Hepatocyte (in vitro differentiated cells): Measurements from ENCODE around the gene RIMBP2. TPM values are rescaled to one million over a fixed set of nuclear protein-coding genes. Genes with fewer than 3 reads are reported as not detected.

Source experiments
- DNase-seq: peaks from one replicate; pipeline ENCODE4 v3.0.0-alpha.2; 2016; ENCODE audit warnings: low spot score
- H2AFZ ChIP-seq: fragments of 200-600 bp; sonication (generic); 2 replicates; pipeline ENCODE4 v1.6.0; 2016; ENCODE audit warnings: antibody characterized with exemption, mild to moderate bottlenecking
- H3K27ac ChIP-seq: fragments of 200-600 bp; sonication (generic); 2 replicates; pipeline ENCODE4 v1.5.1; 2016; ENCODE audit warnings: mild to moderate bottlenecking
- H3K27me3 ChIP-seq: fragments of 200-600 bp; sonication (generic); 2 replicates; pipeline ENCODE4 v1.6.1; 2016
- H3K36me3 ChIP-seq: fragments of 200-600 bp; sonication (generic); replicated peaks from 2 replicates; pipeline ENCODE4 v1.5.1; 2016; ENCODE audit warnings: low read depth; ENCODE audit not compliant: insufficient read depth
- H3K4me1 ChIP-seq: fragments of 200-600 bp; sonication (generic); 2 replicates; pipeline ENCODE4 v1.5.1; 2016; ENCODE audit warnings: mild to moderate bottlenecking, moderate library complexity; ENCODE audit not compliant: insufficient read depth
- H3K4me2 ChIP-seq: fragments of 200-600 bp; sonication (generic); 2 replicates; pipeline ENCODE4 v1.6.0; 2016
- H3K4me3 ChIP-seq: fragments of 200-600 bp; sonication (generic); 2 replicates; pipeline ENCODE4 v1.5.1; 2016; ENCODE audit warnings: mild to moderate bottlenecking
- H3K79me2 ChIP-seq: fragments of 200-600 bp; sonication (generic); 2 replicates; pipeline ENCODE4 v1.6.0; 2017; ENCODE audit warnings: mild to moderate bottlenecking
- H3K9me2 ChIP-seq: fragments of 200-600 bp; sonication (generic); replicated peaks from 2 replicates; pipeline ENCODE4 v1.6.0; 2017; ENCODE audit warnings: mild to moderate bottlenecking; ENCODE audit not compliant: insufficient read depth
- H3K9me3 ChIP-seq: fragments of 200-600 bp; sonication (generic); 2 replicates; pipeline ENCODE4 v1.5.1; 2016; ENCODE audit warnings: low read depth, mild to moderate bottlenecking
- H4K20me1 ChIP-seq: fragments of 200-600 bp; sonication (generic); 2 replicates; pipeline ENCODE4 v1.6.0; 2016; ENCODE audit warnings: mild to moderate bottlenecking; ENCODE audit not compliant: insufficient read depth, poor library complexity, severe bottlenecking
- CTCF ChIP-seq: fragments of 200-600 bp; sonication (generic); IDR thresholded peaks from 2 replicates; pipeline ENCODE4 v1.5.1; 2016; ENCODE audit warnings: antibody characterized with exemption, mild to moderate bottlenecking; ENCODE audit not compliant: poor library complexity
- EZH2 ChIP-seq: fragments of 200-600 bp; sonication (generic); IDR thresholded peaks from 2 replicates; pipeline ENCODE4 v1.6.1; 2016; ENCODE audit warnings: antibody characterized with exemption, mild to moderate bottlenecking, borderline replicate concordance
- EZH2phosphoT487 ChIP-seq: fragments of 200-600 bp; sonication (generic); IDR thresholded peaks from one replicate; pipeline ENCODE4 v1.6.1; 2018; ENCODE audit warnings: antibody characterized with exemption, mild to moderate bottlenecking, low read depth, moderate library complexity; ENCODE audit not compliant: unreplicated experiment, severe bottlenecking
- WGBS: methylation state at CpG from one replicate; pipeline ENCODE4 v1.1.6; 2016; ENCODE audit warnings: low lambda C conversion rate; ENCODE audit errors: missing lambda C conversion rate; 5-methylcytosine and 5-hydroxymethylcytosine counted together
- polyA plus RNA-seq: library from polyadenylated mRNA; unstranded; fragments of >200 nt; fragmentation: Nextera tagmentation; extraction: Ambion mirVana; gene quantifications from 2 replicates; pipeline ENCODE4 v1.2.1, GENCODE V29; 2016
- total RNA-seq: library from RNA; depleted of rRNA; stranded (reverse); fragments of >200 nt; gene quantifications from 2 replicates; pipeline ENCODE4 v1.2.3, GENCODE V29; 2014

Gene RIMBP2
- total and polyA plus RNA-seq, 2 experiments from 2014 or later, result 2.5 to 4.4 TPM

GRCh38 chr12:130521375-130522124 lies 194.5 kb downstream of the RIMBP2 start:
- Histone ChIP-seq H3K9me3 (no peaks in the 10 kb centered on the region), H3K4me2 (no peak overlapping the region), H3K79me2 (no peaks in the 10 kb centered on the region), H2AFZ (no peak overlapping the region), H3K27me3 (no peaks in the 10 kb centered on the region), H4K20me1 (no peaks in the 10 kb centered on the region), H3K4me1 (no peaks in the 10 kb centered on the region), H3K9me2 (no peaks in the 10 kb centered on the region), H3K36me3 (no peaks in the 10 kb centered on the region), H3K4me3 (no peak overlapping the region), H3K27ac (no peak overlapping the region)
- 78% methylated on average over 11 of the region's 11 CpGs for WGBS
- DNase-seq, result no peak
- TF ChIP-seq CTCF (no peak), EZH2phosphoT487 (no peak), EZH2 (no peak)

- TF ChIP-seq EZH2 (no peak), CTCF (no peak), EZH2phosphoT487 (no peak)
- Histone ChIP-seq H3K27ac (no peak overlapping the region), H3K79me2 (no peaks in the 10 kb centered on the region), H3K27me3 (no peaks in the 10 kb centered on the region), H3K4me3 (no peak overlapping the region), H3K36me3 (no peaks in the 10 kb centered on the region), H3K4me1 (no peaks in the 10 kb centered on the region), H4K20me1 (no peaks in the 10 kb centered on the region), H3K9me3 (no peaks in the 10 kb centered on the region), H3K4me2 (no peak overlapping the region), H2AFZ (no peak overlapping the region), H3K9me2 (no peaks in the 10 kb centered on the region)
- WGBS, result 56% methylated on average over 3 of the region's 3 CpGs
- DNase-seq, result no peak
Observed at GRCh38 chr12:130520784-130521183, 195.3 kb downstream of the RIMBP2 start.

- H3K27ac ChIP-seq, result no peak overlapping the region
- no peaks in the 10 kb centered on the region for H4K20me1 ChIP-seq
- no peaks in the 10 kb centered on the region for H3K9me2 ChIP-seq
- WGBS, result 87% methylated on average over 3 of the region's 3 CpGs
- no peaks in the 10 kb centered on the region for H3K9me3 ChIP-seq
- H3K4me3 ChIP-seq, result no peak overlapping the region
- DNase-seq, result no peak
- H2AFZ ChIP-seq, result no peak overlapping the region
- no peaks in the 10 kb centered on the region for H3K36me3 ChIP-seq
- H3K4me1 ChIP-seq, result no peaks in the 10 kb centered on the region
- H3K79me2 ChIP-seq, result no peaks in the 10 kb centered on the region
- TF ChIP-seq CTCF (no peak), EZH2phosphoT487 (no peak)
- no peak overlapping the region for H3K4me2 ChIP-seq
- no peaks in the 10 kb centered on the region for H3K27me3 ChIP-seq
Observed at GRCh38 chr12:130517588-130517987, 198.5 kb downstream of the RIMBP2 start.
